HEK293 (cell line): ENCODE results near the gene ULBP2.
A peak's percentile ranks its signal among the peaks of the same experiment; 100 is the strongest.

ENCODE experiments used
- CTCF ChIA-PET: fragments of 350-600 bp; formaldehyde crosslinking; extraction: SDS; loops from one replicate; lab custom pipeline; 2021; ENCODE audit warnings: antibody characterized with exemption; lab: Yijun Ruan, JAX
- POLR2A ChIA-PET: fragments of 300-600 bp; formaldehyde crosslinking; extraction: SDS; loops from one replicate; lab custom pipeline; 2020; ENCODE audit warnings: antibody characterized with exemption, inconsistent platforms; lab: Yijun Ruan, JAX
- H3K27ac ChIP-seq: fragments of 200-500 bp; sonication (Bioruptor generic); 2 replicates; pipeline ENCODE4 v1.5.1; 2014; ENCODE audit warnings: low read depth, low read length, control low read depth, inconsistent platforms; ENCODE audit errors: extremely low read depth
- H3K36me3 ChIP-seq, 2 experiments: fragments of 200-500 bp in 1 of 2; sonication (Bioruptor generic) in 1 of 2; 1 replicate in 1 of 2; 2 replicates in 1 of 2; pipeline ENCODE4 v1.5.1; 2014 to 2017; ENCODE audit warnings: inconsistent platforms in 2 of 2, low read length in 2 of 2; ENCODE audit not compliant: control insufficient read depth in 2 of 2, insufficient read depth in 1 of 2
- H3K4me1 ChIP-seq: fragments of 200-500 bp; sonication (Bioruptor generic); 2 replicates; pipeline ENCODE4 v1.5.1; 2014; ENCODE audit warnings: mild to moderate bottlenecking, low read length, inconsistent platforms; ENCODE audit not compliant: control insufficient read depth, insufficient read depth
- H3K4me3 ChIP-seq: 2 replicates; pipeline ENCODE4 v1.5.1; 2011; ENCODE audit warnings: low read depth, mild to moderate bottlenecking, control low read depth, low read length, moderate library complexity
- H3K9me3 ChIP-seq: fragments of 200-500 bp; sonication (Bioruptor generic); 2 replicates; pipeline ENCODE4 v1.5.1; 2014; ENCODE audit warnings: low read depth, low read length, inconsistent platforms; ENCODE audit not compliant: control insufficient read depth, insufficient read depth
- CTCF ChIP-seq: fragments of 450-650 bp; formaldehyde crosslinking; IDR thresholded peaks from 2 replicates; pipeline ENCODE4 v1.5.1; 2016; ENCODE audit warnings: missing biosample characterization, missing genetic modification characterization
- KLF17 ChIP-seq: fragments of 450-650 bp; formaldehyde crosslinking; IDR thresholded peaks from 2 replicates; pipeline ENCODE4 v1.5.1; 2016; ENCODE audit warnings: missing biosample characterization, missing genetic modification characterization
- MEIS1 ChIP-seq: sonication (generic); formaldehyde crosslinking; IDR thresholded peaks from 2 replicates; pipeline ENCODE4 v1.8.1; 2022; ENCODE audit warnings: missing genetic modification reagents, mild to moderate bottlenecking, borderline replicate concordance
- OVOL3 ChIP-seq: fragments of 450-650 bp; formaldehyde crosslinking; IDR thresholded peaks from 2 replicates; pipeline ENCODE4 v1.5.1; 2016; ENCODE audit warnings: missing biosample characterization, missing genetic modification characterization
- TRIM28 ChIP-seq: IDR thresholded peaks from 2 replicates; pipeline ENCODE4 v1.6.1; 2011; ENCODE audit warnings: low read length, control low read depth, borderline replicate concordance
- ZBTB48 ChIP-seq: fragments of 450-650 bp; formaldehyde crosslinking; IDR thresholded peaks from 2 replicates; pipeline ENCODE4 v1.5.1; 2016; ENCODE audit warnings: missing biosample characterization, missing genetic modification characterization
- ZFP41 ChIP-seq: fragments of 450-650 bp; formaldehyde crosslinking; IDR thresholded peaks from 2 replicates; pipeline ENCODE4 v1.5.1; 2016; ENCODE audit warnings: missing biosample characterization, missing genetic modification characterization, borderline replicate concordance
- ZIC2 ChIP-seq: fragments of 450-650 bp; formaldehyde crosslinking; IDR thresholded peaks from 2 replicates; pipeline ENCODE4 v1.5.1; 2016; ENCODE audit warnings: missing biosample characterization, missing genetic modification characterization
- ZNF148 ChIP-seq: fragments of 450-650 bp; formaldehyde crosslinking; IDR thresholded peaks from 2 replicates; pipeline ENCODE4 v1.5.0; 2017; ENCODE audit warnings: missing biosample characterization, missing genetic modification characterization, borderline replicate concordance
- ZNF174 ChIP-seq: fragments of 450-650 bp; formaldehyde crosslinking; IDR thresholded peaks from 2 replicates; pipeline ENCODE4 v1.5.0; 2017; ENCODE audit warnings: missing biosample characterization, mild to moderate bottlenecking, missing genetic modification characterization
- ZNF2 ChIP-seq: fragments of 450-650 bp; formaldehyde crosslinking; IDR thresholded peaks from 2 replicates; pipeline ENCODE4 v1.5.1; 2016; ENCODE audit warnings: missing biosample characterization, missing genetic modification characterization
- ZNF341 ChIP-seq: fragments of 450-650 bp; formaldehyde crosslinking; IDR thresholded peaks from 2 replicates; pipeline ENCODE4; 2016; ENCODE audit warnings: low read depth, missing biosample characterization, missing genetic modification characterization
- ZNF354C ChIP-seq: fragments of 450-650 bp; formaldehyde crosslinking; IDR thresholded peaks from 2 replicates; pipeline ENCODE4 v1.5.1; 2016; ENCODE audit warnings: missing biosample characterization, missing genetic modification characterization, low read depth, borderline replicate concordance
- ZNF37A ChIP-seq: fragments of 450-650 bp; IDR thresholded peaks from 2 replicates; pipeline ENCODE4 v1.5.1; 2018; ENCODE audit warnings: missing biosample characterization, missing genetic modification characterization
- ZNF394 ChIP-seq: fragments of 450-650 bp; formaldehyde crosslinking; IDR thresholded peaks from 2 replicates; pipeline ENCODE4 v1.5.1; 2016; ENCODE audit warnings: missing biosample characterization, missing genetic modification characterization, mild to moderate bottlenecking, moderate library complexity, borderline replicate concordance
- ZNF510 ChIP-seq: fragments of 450-650 bp; formaldehyde crosslinking; IDR thresholded peaks from 2 replicates; pipeline ENCODE4 v1.5.1; 2018; ENCODE audit warnings: mild to moderate bottlenecking, missing genetic modification characterization, missing biosample characterization; ENCODE audit not compliant: insufficient replicate concordance
- ZNF514 ChIP-seq: fragments of 450-650 bp; formaldehyde crosslinking; IDR thresholded peaks from 2 replicates; pipeline ENCODE4 v1.5.1; 2016; ENCODE audit warnings: missing biosample characterization, missing genetic modification characterization
- ZNF610 ChIP-seq: fragments of 450-650 bp; formaldehyde crosslinking; IDR thresholded peaks from 2 replicates; pipeline ENCODE4 v1.5.1; 2016; ENCODE audit warnings: missing biosample characterization, missing genetic modification characterization, borderline replicate concordance
- ZNF624 ChIP-seq: fragments of 450-650 bp; formaldehyde crosslinking; IDR thresholded peaks from 2 replicates; pipeline ENCODE4 v1.5.1; 2017; ENCODE audit warnings: missing biosample characterization, missing genetic modification characterization

Gene ULBP2

GRCh38 chr6:149903938-149904611, 37.7 kb upstream of the ULBP2 start:
- no peaks in the 10 kb centered on the region for H3K9me3 ChIP-seq
- CTCF ChIA-PET, result interaction anchor here (0.6 to 3.7 kb wide), 6 partner anchors 9 to 103 kb away, joined by 3 to 19 read pairs (median 3); no protein-coding TSS in a partner anchor
- POLR2A ChIA-PET, result interaction anchor here (0.6 kb wide), 1 partner anchor 41 kb away, joined by 4 read pairs; no protein-coding TSS in a partner anchor
- H3K4me3 ChIP-seq, result no peak overlapping the region
- H3K4me1 ChIP-seq, result no peaks in the 10 kb centered on the region
- H3K27ac ChIP-seq, result no peak overlapping the region
- no peaks in the 10 kb centered on the region for H3K36me3 ChIP-seq
- peak; percentile 74 for TF ChIP-seq ZIC2 (tag by site-specific recombination)
- no peak for TF ChIP-seq ZNF610
- TF ChIP-seq CTCF (tag by site-specific recombination), result 0 out of 2 replicates have a peak, but pooled peaks have one; percentile 10
- TF ChIP-seq ZNF354C, result no peak
- TF ChIP-seq TRIM28, result no peak
- no peak for TF ChIP-seq ZNF148 (tag by site-specific recombination)
- TF ChIP-seq ZNF514 (tag by site-specific recombination), result no peak
- TF ChIP-seq ZFP41 (tag by site-specific recombination), result no peak
- TF ChIP-seq ZNF37A, result no peak

GRCh38 chr6:149904661-149905370, 37.0 kb upstream of the ULBP2 start:
- peak; percentile 26; the same call in 1 of the 2 replicates for TF ChIP-seq ZNF341
- no peak for TF ChIP-seq ZNF394
- no peak for TF ChIP-seq ZNF510 (tag by site-specific recombination)
- TF ChIP-seq ZNF174 (tag by site-specific recombination), result no peak
- TF ChIP-seq MEIS1 (CRISPR knock-in tag), result no peak
- ChIA-PET CTCF (interaction anchor here (0.6 to 3.7 kb wide), 7 partner anchors 60 to 102 kb away, joined by 3 to 19 read pairs (median 3); no protein-coding TSS in a partner anchor), POLR2A (no interaction called here)
- no peaks in the 10 kb centered on the region for H3K9me3 ChIP-seq
- H3K36me3 ChIP-seq, result no peaks in the 10 kb centered on the region
- H3K4me1 ChIP-seq, result no peaks in the 10 kb centered on the region
- H3K27ac ChIP-seq, result no peak overlapping the region
- H3K4me3 ChIP-seq, result no peak overlapping the region

- TF ChIP-seq OVOL3, result no peak
- no peak for TF ChIP-seq KLF17 (tag by site-specific recombination)
- no peak for TF ChIP-seq ZNF624 (tag by site-specific recombination)
- no peak for TF ChIP-seq ZNF2 (tag by site-specific recombination)
- TF ChIP-seq ZBTB48 (tag by site-specific recombination), result no peak
- TF ChIP-seq ZNF174 (tag by site-specific recombination), result no peak
- TF ChIP-seq, all 188 proteins: peak for 0
- Histone ChIP-seq H3K27ac (no peak overlapping the region), H3K4me3 (no peak overlapping the region), H3K4me1 (no peaks in the 10 kb centered on the region), H3K36me3 (no peaks in the 10 kb centered on the region), H3K9me3 (no peaks in the 10 kb centered on the region)
- POLR2A ChIA-PET, result no interaction called here
- CTCF ChIA-PET, result interaction anchor here (0.7 to 3.7 kb wide), 3 partner anchors 64 to 112 kb away, joined by 3 to 19 read pairs (median 5); no protein-coding TSS in a partner anchor
These were observed 36.4 kb upstream of the ULBP2 start for GRCh38 chr6:149905371-149905910.
